Loucy (cell line): ENCODE data around the gene PIKFYVE.

Experiments used
- EZH2phosphoT487 ChIP-seq: fragments of 200-600 bp; IDR thresholded peaks from 2 replicates; pipeline ENCODE4 v1.6.1; 2018; ENCODE audit warnings: antibody characterized with exemption, mild to moderate bottlenecking, moderate library complexity, borderline replicate concordance
- TF ChIP-seq, protein P1 (sequence below): fragments of 200-600 bp; sonication (generic); conservative IDR thresholded peaks from 2 replicates; pipeline ENCODE4 v1.5.1; 2014; ENCODE audit warnings: mild to moderate bottlenecking, antibody characterized with exemption, low read length

DNA sequence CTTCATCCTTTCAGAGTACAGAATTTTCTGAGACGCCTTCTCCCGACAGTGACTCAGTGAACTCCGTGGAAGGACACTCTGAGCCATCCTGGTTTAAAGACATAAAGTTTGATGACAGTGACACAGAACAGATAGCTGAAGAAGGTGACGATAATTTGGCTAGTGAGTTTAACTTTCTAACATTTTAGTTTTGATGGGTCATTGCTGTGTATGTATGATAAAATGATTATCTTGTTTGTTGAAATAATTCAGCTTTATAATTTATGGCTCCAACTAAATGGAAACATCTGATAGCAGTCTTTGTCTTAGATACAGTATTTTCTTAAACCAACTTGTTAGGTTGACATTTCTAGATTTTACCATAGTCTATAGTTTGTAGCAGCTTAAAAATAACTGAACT, 38.1 kb downstream of the PIKFYVE start:
- TF ChIP-seq, protein P1, sequence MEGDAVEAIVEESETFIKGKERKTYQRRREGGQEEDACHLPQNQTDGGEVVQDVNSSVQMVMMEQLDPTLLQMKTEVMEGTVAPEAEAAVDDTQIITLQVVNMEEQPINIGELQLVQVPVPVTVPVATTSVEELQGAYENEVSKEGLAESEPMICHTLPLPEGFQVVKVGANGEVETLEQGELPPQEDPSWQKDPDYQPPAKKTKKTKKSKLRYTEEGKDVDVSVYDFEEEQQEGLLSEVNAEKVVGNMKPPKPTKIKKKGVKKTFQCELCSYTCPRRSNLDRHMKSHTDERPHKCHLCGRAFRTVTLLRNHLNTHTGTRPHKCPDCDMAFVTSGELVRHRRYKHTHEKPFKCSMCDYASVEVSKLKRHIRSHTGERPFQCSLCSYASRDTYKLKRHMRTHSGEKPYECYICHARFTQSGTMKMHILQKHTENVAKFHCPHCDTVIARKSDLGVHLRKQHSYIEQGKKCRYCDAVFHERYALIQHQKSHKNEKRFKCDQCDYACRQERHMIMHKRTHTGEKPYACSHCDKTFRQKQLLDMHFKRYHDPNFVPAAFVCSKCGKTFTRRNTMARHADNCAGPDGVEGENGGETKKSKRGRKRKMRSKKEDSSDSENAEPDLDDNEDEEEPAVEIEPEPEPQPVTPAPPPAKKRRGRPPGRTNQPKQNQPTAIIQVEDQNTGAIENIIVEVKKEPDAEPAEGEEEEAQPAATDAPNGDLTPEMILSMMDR: no peak
- TF ChIP-seq EZH2phosphoT487: no peak
